ENCODE data around the gene FANCE.

The FANCE gene

GRCh38 chr6:35492258-35492973 is 40.3 kb downstream of the FANCE start:
- peaks cover 0 to 5% of the 10 kb centered on the region in 2 donors for H3K36me3 ChIP-seq (ENCODE audit: control insufficient read depth in 2 of 2, insufficient read depth in 2 of 2, low read length in 2 of 2)
- no peaks in the 10 kb centered on the region for H3K27me3 ChIP-seq (ENCODE audit: control insufficient read depth in 1 of 2, insufficient read depth in 2 of 2, low read length in 2 of 2)
- H3K4me3 ChIP-seq (ENCODE audit: low read length in 2 of 2), result peak overlapping the region; percentile 72 to 84
- H3K9me3 ChIP-seq (ENCODE audit: control insufficient read depth in 2 of 2, low read length in 2 of 2), result no peaks in the 10 kb centered on the region
- peaks cover 83% of the 10 kb centered on the region for H3K4me1 ChIP-seq (ENCODE audit: control insufficient read depth, insufficient read depth, low read length)
- peak overlapping the region; percentile 94 to 97 for H3K9ac ChIP-seq (ENCODE audit: low read length in 2 of 2)
- H3K27ac ChIP-seq (ENCODE audit: low read length), result peak overlapping the region; percentile 100

GRCh38 chr6:35492974-35493284 is 40.8 kb downstream of the FANCE start:
- Histone ChIP-seq H3K36me3 (ENCODE audit: control insufficient read depth in 2 of 2, insufficient read depth in 2 of 2, low read length in 2 of 2) (peaks cover 0 to 5% of the 10 kb centered on the region in 2 donors), H3K4me1 (ENCODE audit: control insufficient read depth, insufficient read depth, low read length) (peaks cover 82% of the 10 kb centered on the region), H3K4me3 (ENCODE audit: low read length in 2 of 2) (peak overlapping the region; percentile 72 to 84), H3K27me3 (ENCODE audit: control insufficient read depth in 1 of 2, insufficient read depth in 2 of 2, low read length in 2 of 2) (no peaks in the 10 kb centered on the region), H3K9me3 (ENCODE audit: control insufficient read depth in 2 of 2, low read length in 2 of 2) (no peaks in the 10 kb centered on the region), H3K27ac (ENCODE audit: low read length) (peak overlapping the region; percentile 100), H3K9ac (ENCODE audit: low read length in 2 of 2) (peak overlapping the region; percentile 94 to 97)

- peak overlapping the region; percentile 72 to 84 for H3K4me3 ChIP-seq (ENCODE audit: low read length in 2 of 2)
- peak overlapping the region; percentile 100 for H3K27ac ChIP-seq (ENCODE audit: low read length)
- peak overlapping the region; percentile 94 to 97 for H3K9ac ChIP-seq (ENCODE audit: low read length in 2 of 2)
- no peaks in the 10 kb centered on the region for H3K27me3 ChIP-seq (ENCODE audit: control insufficient read depth in 1 of 2, insufficient read depth in 2 of 2, low read length in 2 of 2)
- no peaks in the 10 kb centered on the region for H3K9me3 ChIP-seq (ENCODE audit: control insufficient read depth in 2 of 2, low read length in 2 of 2)
- peaks cover 82% of the 10 kb centered on the region for H3K4me1 ChIP-seq (ENCODE audit: control insufficient read depth, insufficient read depth, low read length)
- H3K36me3 ChIP-seq (ENCODE audit: control insufficient read depth in 2 of 2, insufficient read depth in 2 of 2, low read length in 2 of 2), result peaks cover 0 to 5% of the 10 kb centered on the region in 2 donors
These were observed 41.3 kb downstream of the FANCE start for GRCh38 chr6:35493307-35493983.

GRCh38 chr6:35494161-35494563 is 42.0 kb downstream of the FANCE start:
- peaks cover 0 to 5% of the 10 kb centered on the region in 2 donors for H3K36me3 ChIP-seq (ENCODE audit: control insufficient read depth in 2 of 2, insufficient read depth in 2 of 2, low read length in 2 of 2)
- peak overlapping the region; percentile 94 to 97 for H3K9ac ChIP-seq (ENCODE audit: low read length in 2 of 2)
- no peaks in the 10 kb centered on the region for H3K9me3 ChIP-seq (ENCODE audit: control insufficient read depth in 2 of 2, low read length in 2 of 2)
- peak overlapping the region; percentile 100 for H3K27ac ChIP-seq (ENCODE audit: low read length)
- peaks cover 0 to 2% of the 10 kb centered on the region in 2 donors for H3K27me3 ChIP-seq (ENCODE audit: control insufficient read depth in 1 of 2, insufficient read depth in 2 of 2, low read length in 2 of 2)
- H3K4me3 ChIP-seq (ENCODE audit: low read length in 2 of 2), result peak overlapping the region; percentile 72 to 84
- H3K4me1 ChIP-seq (ENCODE audit: control insufficient read depth, insufficient read depth, low read length), result peaks cover 79% of the 10 kb centered on the region

GRCh38 chr6:35495258-35496035 is 43.3 kb downstream of the FANCE start:
- Histone ChIP-seq H3K27me3 (ENCODE audit: control insufficient read depth in 1 of 2, insufficient read depth in 2 of 2, low read length in 2 of 2) (peaks cover 3 to 4% of the 10 kb centered on the region in 2 donors), H3K4me3 (ENCODE audit: low read length in 2 of 2) (peak overlapping the region; percentile 72 to 84), H3K9ac (ENCODE audit: low read length in 2 of 2) (peak overlapping the region; percentile 94 to 97), H3K36me3 (ENCODE audit: control insufficient read depth in 2 of 2, insufficient read depth in 2 of 2, low read length in 2 of 2) (peaks cover 0 to 5% of the 10 kb centered on the region in 2 donors), H3K27ac (ENCODE audit: low read length) (peak overlapping the region; percentile 100), H3K4me1 (ENCODE audit: control insufficient read depth, insufficient read depth, low read length) (peaks cover 67% of the 10 kb centered on the region), H3K9me3 (ENCODE audit: control insufficient read depth in 2 of 2, low read length in 2 of 2) (no peaks in the 10 kb centered on the region)

GRCh38 chr6:35496036-35496840 is 44.1 kb downstream of the FANCE start:
- Histone ChIP-seq H3K4me1 (ENCODE audit: control insufficient read depth, insufficient read depth, low read length) (peaks cover 61% of the 10 kb centered on the region), H3K27me3 (ENCODE audit: control insufficient read depth in 1 of 2, insufficient read depth in 2 of 2, low read length in 2 of 2) (peaks cover 3 to 4% of the 10 kb centered on the region in 2 donors), H3K27ac (ENCODE audit: low read length) (peak overlapping the region; percentile 100), H3K4me3 (ENCODE audit: low read length in 2 of 2) (peak overlapping the region; percentile 72 to 84), H3K36me3 (ENCODE audit: control insufficient read depth in 2 of 2, insufficient read depth in 2 of 2, low read length in 2 of 2) (peaks cover 0 to 5% of the 10 kb centered on the region in 2 donors), H3K9me3 (ENCODE audit: control insufficient read depth in 2 of 2, low read length in 2 of 2) (no peaks in the 10 kb centered on the region), H3K9ac (ENCODE audit: low read length in 2 of 2) (peak overlapping the region; percentile 94 to 97)

- H3K27me3 ChIP-seq (ENCODE audit: control insufficient read depth in 1 of 2, insufficient read depth in 2 of 2, low read length in 2 of 2), result peaks cover 3 to 4% of the 10 kb centered on the region in 2 donors
- H3K9ac ChIP-seq (ENCODE audit: low read length in 2 of 2), result peak within 1 kb of the TSS; percentile 94 to 97
- peaks cover 53% of the 10 kb centered on the region for H3K4me1 ChIP-seq (ENCODE audit: control insufficient read depth, insufficient read depth, low read length)
- H3K27ac ChIP-seq (ENCODE audit: low read length), result peak within 1 kb of the TSS; percentile 100
- H3K9me3 ChIP-seq (ENCODE audit: control insufficient read depth in 2 of 2, low read length in 2 of 2), result no peaks in the 10 kb centered on the region
- H3K4me3 ChIP-seq (ENCODE audit: low read length in 2 of 2), result peak within 1 kb of the TSS; percentile 72 to 84
- peaks cover 0 to 5% of the 10 kb centered on the region in 2 donors for H3K36me3 ChIP-seq (ENCODE audit: control insufficient read depth in 2 of 2, insufficient read depth in 2 of 2, low read length in 2 of 2)
These were observed 44.9 kb downstream of the FANCE start, which contains the start of gene TEAD3 for GRCh38 chr6:35496841-35497570. Gene TEAD3, minus strand, starts transcription at chr6:35497079.

- Histone ChIP-seq H3K27ac (ENCODE audit: low read length) (peak overlapping the region; percentile 95), H3K9me3 (ENCODE audit: control insufficient read depth in 2 of 2, low read length in 2 of 2) (no peaks in the 10 kb centered on the region), H3K4me3 (ENCODE audit: low read length in 2 of 2) (peak overlapping the region; percentile 58 to 76), H3K36me3 (ENCODE audit: control insufficient read depth in 2 of 2, insufficient read depth in 2 of 2, low read length in 2 of 2) (peaks cover 0 to 5% of the 10 kb centered on the region in 2 donors), H3K4me1 (ENCODE audit: control insufficient read depth, insufficient read depth, low read length) (peaks cover 45% of the 10 kb centered on the region), H3K27me3 (ENCODE audit: control insufficient read depth in 1 of 2, insufficient read depth in 2 of 2, low read length in 2 of 2) (peaks cover 3 to 4% of the 10 kb centered on the region in 2 donors), H3K9ac (ENCODE audit: low read length in 2 of 2) (peak overlapping the region; percentile 87 to 90)
These were observed 45.7 kb downstream of the FANCE start for GRCh38 chr6:35497571-35498421.

GRCh38 chr6:35498422-35499067 is 46.4 kb downstream of the FANCE start:
- Histone ChIP-seq H3K9ac (ENCODE audit: low read length in 2 of 2) (peak overlapping the region; percentile 13 to 90), H3K4me1 (ENCODE audit: control insufficient read depth, insufficient read depth, low read length) (peaks cover 38% of the 10 kb centered on the region), H3K9me3 (ENCODE audit: control insufficient read depth in 2 of 2, low read length in 2 of 2) (no peaks in the 10 kb centered on the region), H3K36me3 (ENCODE audit: control insufficient read depth in 2 of 2, insufficient read depth in 2 of 2, low read length in 2 of 2) (peaks cover 0 to 3% of the 10 kb centered on the region in 2 donors), H3K27ac (ENCODE audit: low read length) (peak overlapping the region; percentile 95), H3K27me3 (ENCODE audit: control insufficient read depth in 1 of 2, insufficient read depth in 2 of 2, low read length in 2 of 2) (peaks cover 4% of the 10 kb centered on the region in 2 donors), H3K4me3 (ENCODE audit: low read length in 2 of 2) (peak overlapping the region; percentile 58 to 76)

All from stomach smooth muscle (tissue), 2 donors.